TTC549 (cell line): ENCODE measurements around the gene CACNA1S.
A peak's percentile ranks its signal among the peaks of the same experiment; 100 is the strongest.

ENCODE experiments used
- FAIRE-seq: peaks from 2 replicates; lab custom pipeline; 2012; peaks lifted over from hg19 to GRCh38; lab: Jason Lieb, UNC

Gene CACNA1S

GRCh38 chr1:201115390-201115937 lies 3.2 kb upstream of the CACNA1S start:
- no peak for FAIRE-seq

- FAIRE-seq, result peak; percentile 96
These were observed 2.3 kb upstream of the CACNA1S start for GRCh38 chr1:201114245-201115131.

GRCh38 chr1:201113451-201114244 lies 1.4 kb upstream of the CACNA1S start:
- FAIRE-seq, result no peak

- no peak for FAIRE-seq
These were observed 700 bp upstream of the CACNA1S start for GRCh38 chr1:201112926-201113325.

GRCh38 chr1:201111672-201112071 lies 554 bp downstream of the CACNA1S start:
- no peak for FAIRE-seq

GRCh38 chr1:201111156-201111555 lies 1.1 kb downstream of the CACNA1S start:
- FAIRE-seq, result no peak

- no peak for FAIRE-seq
These were observed 1.6 kb downstream of the CACNA1S start for GRCh38 chr1:201110616-201111015.

GRCh38 chr1:201110138-201110537 lies 2.1 kb downstream of the CACNA1S start:
- no peak for FAIRE-seq

GRCh38 chr1:201109651-201110050 lies 2.6 kb downstream of the CACNA1S start:
- no peak for FAIRE-seq

- no peak for FAIRE-seq
These were observed 3.6 kb downstream of the CACNA1S start for GRCh38 chr1:201108614-201109013.

- FAIRE-seq, result no peak
These were observed 6.5 kb downstream of the CACNA1S start for GRCh38 chr1:201105688-201106087.

GRCh38 chr1:201104141-201104540 lies 8.1 kb downstream of the CACNA1S start:
- FAIRE-seq, result no peak

GRCh38 chr1:201103666-201104065 lies 8.6 kb downstream of the CACNA1S start:
- FAIRE-seq, result no peak

GRCh38 chr1:201100169-201100930 lies 11.9 kb downstream of the CACNA1S start:
- FAIRE-seq, result no peak

- no peak for FAIRE-seq
These were observed 13.1 kb downstream of the CACNA1S start for GRCh38 chr1:201098992-201099677.

- no peak for FAIRE-seq
These were observed 15.0 kb downstream of the CACNA1S start for GRCh38 chr1:201096977-201097856.

GRCh38 chr1:201096041-201096461 lies 16.2 kb downstream of the CACNA1S start:
- FAIRE-seq, result no peak

- FAIRE-seq, result no peak
These were observed 16.6 kb downstream of the CACNA1S start for GRCh38 chr1:201095581-201095980.

- FAIRE-seq, result no peak
These were observed 17.4 kb downstream of the CACNA1S start for GRCh38 chr1:201094832-201095231.

GRCh38 chr1:201093962-201094361 lies 18.3 kb downstream of the CACNA1S start:
- FAIRE-seq, result no peak

GRCh38 chr1:201093561-201093960 lies 18.7 kb downstream of the CACNA1S start:
- FAIRE-seq, result no peak
